Mesenchymal stem cell (in vitro differentiated cells and primary cell): ENCODE measurements around the gene SPATA2.

ENCODE experiments used
- DNase-seq: peaks from one replicate; pipeline ENCODE4 v3.0.0-alpha.2; 2013
- H2AFZ ChIP-seq: one replicate; pipeline ENCODE4 v1.6.1; 2013; ENCODE audit warnings: low read depth, mild to moderate bottlenecking, control low read depth, inconsistent platforms, low read length, moderate library complexity
- H2AK5ac ChIP-seq: 2 replicates; pipeline ENCODE4 v1.6.1; 2013; ENCODE audit warnings: low read length, moderate library complexity, mild to moderate bottlenecking, inconsistent platforms; ENCODE audit not compliant: severe bottlenecking
- H2BK120ac ChIP-seq: one replicate; pipeline ENCODE4 v1.6.1; 2013; ENCODE audit warnings: low read depth, mild to moderate bottlenecking, inconsistent platforms, low read length, moderate library complexity
- H2BK12ac ChIP-seq, 2 experiments: one replicate each; pipeline ENCODE4 v1.6.1; 2013; ENCODE audit warnings: inconsistent platforms in 2 of 2, low read length in 2 of 2, mild to moderate bottlenecking in 2 of 2, moderate library complexity in 2 of 2, control low read depth in 1 of 2
- H2BK15ac ChIP-seq: one replicate; pipeline ENCODE4 v1.6.1; 2013; ENCODE audit warnings: mild to moderate bottlenecking, low read depth, inconsistent platforms; ENCODE audit not compliant: poor library complexity, severe bottlenecking
- H2BK5ac ChIP-seq: 2 replicates; pipeline ENCODE4 v1.6.1; 2013; ENCODE audit warnings: low read depth, mild to moderate bottlenecking, low read length, control low read depth, inconsistent platforms; ENCODE audit not compliant: poor library complexity, severe bottlenecking
- H3K14ac ChIP-seq, 2 experiments: one replicate each; pipeline ENCODE4 v1.6.1; 2013; ENCODE audit warnings: inconsistent platforms in 2 of 2, low read length in 2 of 2, control low read depth in 1 of 2, mild to moderate bottlenecking in 1 of 2, moderate library complexity in 1 of 2
- H3K18ac ChIP-seq, 2 experiments: one replicate each; pipeline ENCODE4 v1.6.1; 2013; ENCODE audit warnings: inconsistent platforms in 2 of 2, low read length in 2 of 2, control low read depth in 1 of 2, low read depth in 1 of 2, mild to moderate bottlenecking in 1 of 2
- H3K23ac ChIP-seq, 2 experiments: one replicate each; pipeline ENCODE4 v1.6.1; 2013; ENCODE audit warnings: inconsistent platforms in 2 of 2, low read length in 2 of 2, mild to moderate bottlenecking in 2 of 2, moderate library complexity in 2 of 2, control low read depth in 1 of 2
- H3K27ac ChIP-seq: 2 replicates; pipeline ENCODE4 v1.5.1; 2013; ENCODE audit warnings: mild to moderate bottlenecking, moderate library complexity, low read length, control low read depth, inconsistent platforms; ENCODE audit not compliant: poor library complexity, severe bottlenecking
- H3K27me3 ChIP-seq, 2 experiments: 2 replicates each; pipeline versions ENCODE4 v1.6.1 to v1.7.0; 2013; ENCODE audit warnings: low read length in 2 of 2, mild to moderate bottlenecking in 2 of 2, moderate library complexity in 2 of 2, control low read depth in 1 of 2, inconsistent platforms in 1 of 2; ENCODE audit not compliant: control insufficient read depth in 1 of 2, insufficient read depth in 1 of 2
- H3K36me3 ChIP-seq, 2 experiments: 2 replicates each; pipeline versions ENCODE4 v1.6.1 to v1.7.0; 2013; ENCODE audit warnings: low read length in 2 of 2, control low read depth in 1 of 2, inconsistent platforms in 1 of 2, low read depth in 1 of 2, mild to moderate bottlenecking in 1 of 2; ENCODE audit not compliant: insufficient read depth in 2 of 2, control insufficient read depth in 1 of 2
- H3K4ac ChIP-seq, 2 experiments: one replicate each; pipeline ENCODE4 v1.6.1; 2013; ENCODE audit warnings: inconsistent platforms in 2 of 2, low read length in 2 of 2, mild to moderate bottlenecking in 2 of 2, moderate library complexity in 2 of 2, control low read depth in 1 of 2, low read depth in 1 of 2
- H3K4me1 ChIP-seq: 2 replicates; pipeline ENCODE4 v1.6.1; 2013; ENCODE audit warnings: low read depth, low read length, control low read depth; ENCODE audit not compliant: control insufficient read depth, insufficient read depth
- H3K4me2 ChIP-seq: 2 replicates; pipeline ENCODE4 v1.6.1; 2013; ENCODE audit warnings: low read length, mild to moderate bottlenecking, inconsistent platforms; ENCODE audit not compliant: poor library complexity, severe bottlenecking
- H3K4me3 ChIP-seq, 2 experiments: 2 replicates each; pipeline versions ENCODE4 v1.5.1 to v1.7.0; 2013; ENCODE audit warnings: low read length in 2 of 2, mild to moderate bottlenecking in 2 of 2, control low read depth in 1 of 2, low read depth in 1 of 2; ENCODE audit not compliant: insufficient read depth in 1 of 2
- H3K79me1 ChIP-seq: replicated peaks from 2 replicates; pipeline ENCODE4 v1.6.1; 2013; ENCODE audit warnings: mild to moderate bottlenecking, control low read depth, low read length, inconsistent platforms; ENCODE audit not compliant: poor library complexity, severe bottlenecking
- H3K9ac ChIP-seq: 2 replicates; pipeline ENCODE4 v1.7.0; 2013; ENCODE audit warnings: mild to moderate bottlenecking, low read length, moderate library complexity
- H3K9me3 ChIP-seq: 2 replicates; pipeline ENCODE4 v1.7.0; 2013; ENCODE audit warnings: mild to moderate bottlenecking, low read length; ENCODE audit not compliant: control insufficient read depth
- H4K8ac ChIP-seq: one replicate; pipeline ENCODE4 v1.6.1; 2013; ENCODE audit warnings: inconsistent platforms, mild to moderate bottlenecking, low read length, moderate library complexity
- H4K91ac ChIP-seq: one replicate; pipeline ENCODE4 v1.6.1; 2013; ENCODE audit warnings: mild to moderate bottlenecking, low read length, inconsistent platforms
- WGBS: methylation state at CpG from one replicate; pipeline ENCODE4 v1.1.7; 2013; ENCODE audit warnings: mixed read lengths; 5-methylcytosine and 5-hydroxymethylcytosine counted together

Gene SPATA2

DNA sequence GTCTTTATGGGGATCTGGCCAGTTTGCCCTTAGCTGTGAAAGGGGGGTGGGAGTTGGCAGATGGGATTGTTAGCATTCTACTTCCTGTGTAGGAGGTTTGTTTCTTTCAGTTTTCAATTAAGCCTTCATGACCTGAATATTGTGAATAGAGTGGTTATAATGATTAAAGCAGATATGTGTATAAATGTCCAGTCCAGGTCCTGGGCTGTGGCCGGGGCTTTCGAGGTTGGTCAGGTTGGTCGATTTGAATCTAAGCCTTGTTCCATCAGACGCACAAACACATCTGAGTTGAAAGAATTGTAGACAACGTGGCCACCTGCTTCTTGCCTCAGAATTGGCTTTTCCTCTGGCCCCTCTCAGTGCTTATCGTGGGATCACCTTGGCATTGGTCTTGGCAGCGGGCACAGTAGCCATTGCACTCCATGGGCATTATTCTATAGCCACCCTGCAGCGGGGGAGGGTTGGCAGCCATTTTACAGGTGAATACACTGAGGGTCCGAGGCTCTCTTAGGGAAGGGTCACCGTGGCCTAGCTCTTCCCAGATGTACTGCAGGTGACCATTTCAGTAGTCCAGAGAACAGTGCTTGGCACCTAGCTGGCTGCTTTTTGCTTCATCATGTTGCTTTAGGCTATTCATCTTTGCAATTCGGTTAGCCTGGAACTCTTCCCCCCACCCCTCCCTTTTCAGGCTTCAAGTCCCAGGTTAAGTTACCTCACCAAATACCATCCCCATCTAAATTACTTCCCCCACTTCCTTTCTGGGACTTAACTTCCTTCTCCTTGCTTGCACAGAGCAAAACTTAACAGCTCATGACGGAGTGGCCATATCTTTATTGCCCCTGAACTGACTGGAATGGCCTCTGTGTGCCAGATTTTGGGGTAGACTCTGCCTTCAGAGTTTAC lies 21.9 kb upstream of the SPATA2 start:
- no peak overlapping the region for H2AFZ ChIP-seq
- no peak overlapping the region for H3K4ac ChIP-seq
- peaks cover 13% of the 10 kb centered on the region for H3K4me1 ChIP-seq
- H2BK15ac ChIP-seq, result no peak overlapping the region
- H4K91ac ChIP-seq, result no peak overlapping the region
- WGBS, result 14% methylated on average over 12 of the region's 12 CpGs
- H3K4me2 ChIP-seq, result peak overlapping the region; percentile 44
- no peaks in the 10 kb centered on the region for H3K79me1 ChIP-seq
- no peak overlapping the region for H4K8ac ChIP-seq
- H3K9ac ChIP-seq, result peak overlapping the region; percentile 97
- peak overlapping the region in 1 of 2 experiments; percentile 89 for H3K18ac ChIP-seq
- no peak overlapping the region for H2BK5ac ChIP-seq
- H2AK5ac ChIP-seq, result no peak overlapping the region
- H3K14ac ChIP-seq, result peak overlapping the region in 1 of 2 experiments; percentile 0
- no peak for DNase-seq
- peak overlapping the region; percentile 48 for H3K27ac ChIP-seq
- H2BK120ac ChIP-seq, result no peak overlapping the region
- H3K27me3 ChIP-seq, result no peaks in the 10 kb centered on the region
- H3K23ac ChIP-seq, result no peak overlapping the region
- H3K36me3 ChIP-seq, result peaks cover 12 to 20% of the 10 kb centered on the region in 2 experiments
- no peak overlapping the region for H2BK12ac ChIP-seq
- no peaks in the 10 kb centered on the region for H3K9me3 ChIP-seq
- H3K4me3 ChIP-seq, result peak overlapping the region; percentile 95 to 100

DNA sequence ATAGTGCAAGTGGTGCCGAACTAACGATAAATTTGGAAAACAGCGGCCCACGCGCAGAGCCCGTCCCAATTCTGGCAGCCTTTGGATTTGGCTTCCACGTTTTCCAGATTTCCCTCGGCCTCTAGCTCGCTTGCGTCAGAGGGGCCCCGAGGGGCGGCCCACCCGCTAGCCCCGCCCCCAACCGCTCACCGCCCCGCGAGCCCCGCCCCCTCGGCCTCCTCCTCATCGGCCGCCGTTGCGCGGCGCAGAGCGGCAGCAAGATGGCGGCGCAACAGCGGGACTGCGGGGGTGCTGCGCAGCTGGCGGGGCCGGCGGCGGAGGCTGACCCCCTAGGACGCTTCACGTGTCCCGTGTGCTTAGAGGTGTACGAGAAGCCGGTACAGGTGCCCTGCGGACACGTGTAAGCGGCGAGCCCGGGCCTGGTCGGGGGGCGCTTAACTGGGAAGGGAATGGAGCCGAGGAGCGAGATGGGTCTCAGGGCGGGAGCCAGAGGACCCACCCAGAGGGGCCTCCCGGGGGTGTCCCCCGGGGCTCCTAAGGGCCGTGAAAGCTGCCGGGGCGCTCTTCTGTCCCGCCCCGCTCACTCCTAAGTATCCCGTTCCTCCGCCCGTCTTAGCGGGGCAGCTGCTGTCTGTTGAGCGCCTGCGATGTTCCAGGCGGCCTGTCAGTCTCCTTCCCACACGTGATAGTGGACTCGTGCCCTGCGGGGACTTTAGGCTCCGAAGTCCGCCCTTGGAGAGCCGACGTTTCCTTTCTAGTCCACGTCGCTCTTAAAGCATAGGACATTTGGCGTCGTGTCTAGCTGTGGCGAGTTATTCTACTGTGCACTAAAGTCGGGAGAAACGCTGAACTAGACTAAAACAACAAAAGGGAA lies 21.1 kb upstream of the SPATA2 start, which contains the start of gene RNF114:
Gene RNF114 (plus strand): TSS at position 245 of the 874 bp plus-strand sequence. CDS start 16 bp downstream, at position 261.
- H3K4me1 ChIP-seq, result peaks cover 13% of the 10 kb centered on the region
- peak within 1 kb of the TSS; percentile 77 to 87 for H3K4ac ChIP-seq
- H2BK120ac ChIP-seq, result peak within 1 kb of the TSS; percentile 55
- peak within 1 kb of the TSS; percentile 71 for H3K4me2 ChIP-seq
- H4K91ac ChIP-seq, result peak within 1 kb of the TSS; percentile 28
- peak within 1 kb of the TSS; percentile 32 for H2BK5ac ChIP-seq
- peak within 1 kb of the TSS; percentile 89 to 90 for H3K18ac ChIP-seq
- peaks cover 5 to 11% of the 10 kb centered on the region in 2 experiments for H3K36me3 ChIP-seq
- peak within 1 kb of the TSS; percentile 97 for H3K9ac ChIP-seq
- peak within 1 kb of the TSS; percentile 48 for H3K27ac ChIP-seq
- no peaks in the 10 kb centered on the region for H3K79me1 ChIP-seq
- no peaks in the 10 kb centered on the region for H3K27me3 ChIP-seq
- H3K14ac ChIP-seq, result peak within 1 kb of the TSS; percentile 17 to 96
- H4K8ac ChIP-seq, result peak within 1 kb of the TSS; percentile 56
- WGBS, result 1% methylated on average over 77 of the region's 79 CpGs
- peak within 1 kb of the TSS; percentile 45 for H2BK15ac ChIP-seq
- no peaks in the 10 kb centered on the region for H3K9me3 ChIP-seq
- H3K4me3 ChIP-seq, result peak within 1 kb of the TSS; percentile 95 to 100
- peak; percentile 88 for DNase-seq
- H3K23ac ChIP-seq, result peak within 1 kb of the TSS in 1 of 2 experiments; percentile 47
- peak within 1 kb of the TSS; percentile 28 to 87 for H2BK12ac ChIP-seq
- H2AK5ac ChIP-seq, result no peak within 1 kb of the TSS
- peak within 1 kb of the TSS; percentile 62 for H2AFZ ChIP-seq

DNA sequence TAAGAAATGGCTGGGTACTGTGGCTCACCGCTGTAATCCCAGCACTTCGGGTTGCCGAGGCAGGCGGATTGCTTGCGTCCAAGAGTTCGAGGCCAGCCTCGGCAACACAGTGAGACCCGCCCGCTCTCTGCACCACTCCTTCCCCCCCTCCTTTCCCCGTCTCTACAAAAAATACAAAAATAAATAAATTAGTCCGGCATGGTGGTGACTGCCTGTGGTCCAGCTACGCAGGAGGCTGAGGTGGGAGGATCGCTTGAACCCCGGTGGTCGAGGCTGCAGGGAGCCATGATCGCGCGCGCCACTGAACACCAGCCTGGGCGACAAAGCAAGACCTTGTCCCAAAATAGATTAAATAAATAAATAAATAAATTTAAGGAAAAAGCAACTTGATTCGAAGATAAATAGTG lies 20.4 kb upstream of the SPATA2 start:
- H3K4ac ChIP-seq, result no peak overlapping the region
- peaks cover 13% of the 10 kb centered on the region for H3K4me1 ChIP-seq
- peaks cover 1 to 6% of the 10 kb centered on the region in 2 experiments for H3K36me3 ChIP-seq
- H3K4me2 ChIP-seq, result peak overlapping the region; percentile 71
- WGBS, result 82% methylated on average over 14 of the region's 21 CpGs
- H3K9ac ChIP-seq, result peak overlapping the region; percentile 84
- H3K14ac ChIP-seq, result no peak overlapping the region
- H2AFZ ChIP-seq, result no peak overlapping the region
- peak overlapping the region in 1 of 2 experiments; percentile 100 for H3K4me3 ChIP-seq
- H2BK15ac ChIP-seq, result peak overlapping the region; percentile 45
- H2BK5ac ChIP-seq, result no peak overlapping the region
- H2AK5ac ChIP-seq, result no peak overlapping the region
- H3K9me3 ChIP-seq, result no peaks in the 10 kb centered on the region
- no peak overlapping the region for H3K23ac ChIP-seq
- no peak overlapping the region for H4K91ac ChIP-seq
- no peak overlapping the region for H2BK120ac ChIP-seq
- H3K79me1 ChIP-seq, result no peaks in the 10 kb centered on the region
- no peak overlapping the region for H3K27ac ChIP-seq
- no peaks in the 10 kb centered on the region for H3K27me3 ChIP-seq
- no peak for DNase-seq
- peak overlapping the region; percentile 68 to 70 for H3K18ac ChIP-seq
- H2BK12ac ChIP-seq, result peak overlapping the region; percentile 28 to 87
- no peak overlapping the region for H4K8ac ChIP-seq
